ENCODE measurements around the gene XXYLT1.
A peak's percentile ranks its signal among the peaks of the same experiment; 100 is the strongest.

XXYLT1 gene

DNA sequence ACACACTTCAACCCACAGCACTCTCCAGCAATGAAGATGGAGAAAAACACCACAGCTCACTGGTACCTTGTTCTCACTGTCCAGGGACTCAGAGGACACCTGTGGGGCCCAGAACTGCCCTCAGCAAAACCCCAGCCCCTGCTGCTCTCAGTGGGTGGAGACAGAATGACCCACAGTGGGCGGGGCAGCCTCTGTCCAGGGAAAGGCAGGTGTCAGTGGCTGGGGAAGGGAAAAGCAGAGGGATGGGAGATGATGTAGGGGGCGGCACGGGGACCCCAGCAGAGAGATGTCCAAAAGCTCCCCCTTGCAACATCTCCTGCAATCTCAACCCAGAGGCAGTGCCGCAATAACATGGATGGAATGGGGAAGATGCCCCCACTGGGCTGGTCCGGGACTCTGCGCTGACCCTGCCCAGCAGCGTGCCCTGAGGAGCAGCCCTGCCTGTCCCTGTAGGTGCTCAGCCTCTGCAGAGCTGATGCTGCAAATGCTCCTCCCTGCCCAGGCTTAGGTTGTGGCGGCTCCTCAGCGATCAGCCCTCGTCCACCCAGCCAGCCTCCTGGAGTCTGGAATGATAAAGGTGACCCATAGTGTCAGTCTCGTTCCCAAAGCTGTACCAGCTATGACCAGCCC, 193.9 kb downstream of the XXYLT1 start:
- TF ChIP-seq, protein P1, sequence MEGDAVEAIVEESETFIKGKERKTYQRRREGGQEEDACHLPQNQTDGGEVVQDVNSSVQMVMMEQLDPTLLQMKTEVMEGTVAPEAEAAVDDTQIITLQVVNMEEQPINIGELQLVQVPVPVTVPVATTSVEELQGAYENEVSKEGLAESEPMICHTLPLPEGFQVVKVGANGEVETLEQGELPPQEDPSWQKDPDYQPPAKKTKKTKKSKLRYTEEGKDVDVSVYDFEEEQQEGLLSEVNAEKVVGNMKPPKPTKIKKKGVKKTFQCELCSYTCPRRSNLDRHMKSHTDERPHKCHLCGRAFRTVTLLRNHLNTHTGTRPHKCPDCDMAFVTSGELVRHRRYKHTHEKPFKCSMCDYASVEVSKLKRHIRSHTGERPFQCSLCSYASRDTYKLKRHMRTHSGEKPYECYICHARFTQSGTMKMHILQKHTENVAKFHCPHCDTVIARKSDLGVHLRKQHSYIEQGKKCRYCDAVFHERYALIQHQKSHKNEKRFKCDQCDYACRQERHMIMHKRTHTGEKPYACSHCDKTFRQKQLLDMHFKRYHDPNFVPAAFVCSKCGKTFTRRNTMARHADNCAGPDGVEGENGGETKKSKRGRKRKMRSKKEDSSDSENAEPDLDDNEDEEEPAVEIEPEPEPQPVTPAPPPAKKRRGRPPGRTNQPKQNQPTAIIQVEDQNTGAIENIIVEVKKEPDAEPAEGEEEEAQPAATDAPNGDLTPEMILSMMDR (IDR thresholded peaks at IDR 0.05; ENCODE audit: low read depth, low read length, missing control alignments) = no peak
- DNase-seq (ENCODE audit: extremely low read depth, low read depth) = no peak

DNA sequence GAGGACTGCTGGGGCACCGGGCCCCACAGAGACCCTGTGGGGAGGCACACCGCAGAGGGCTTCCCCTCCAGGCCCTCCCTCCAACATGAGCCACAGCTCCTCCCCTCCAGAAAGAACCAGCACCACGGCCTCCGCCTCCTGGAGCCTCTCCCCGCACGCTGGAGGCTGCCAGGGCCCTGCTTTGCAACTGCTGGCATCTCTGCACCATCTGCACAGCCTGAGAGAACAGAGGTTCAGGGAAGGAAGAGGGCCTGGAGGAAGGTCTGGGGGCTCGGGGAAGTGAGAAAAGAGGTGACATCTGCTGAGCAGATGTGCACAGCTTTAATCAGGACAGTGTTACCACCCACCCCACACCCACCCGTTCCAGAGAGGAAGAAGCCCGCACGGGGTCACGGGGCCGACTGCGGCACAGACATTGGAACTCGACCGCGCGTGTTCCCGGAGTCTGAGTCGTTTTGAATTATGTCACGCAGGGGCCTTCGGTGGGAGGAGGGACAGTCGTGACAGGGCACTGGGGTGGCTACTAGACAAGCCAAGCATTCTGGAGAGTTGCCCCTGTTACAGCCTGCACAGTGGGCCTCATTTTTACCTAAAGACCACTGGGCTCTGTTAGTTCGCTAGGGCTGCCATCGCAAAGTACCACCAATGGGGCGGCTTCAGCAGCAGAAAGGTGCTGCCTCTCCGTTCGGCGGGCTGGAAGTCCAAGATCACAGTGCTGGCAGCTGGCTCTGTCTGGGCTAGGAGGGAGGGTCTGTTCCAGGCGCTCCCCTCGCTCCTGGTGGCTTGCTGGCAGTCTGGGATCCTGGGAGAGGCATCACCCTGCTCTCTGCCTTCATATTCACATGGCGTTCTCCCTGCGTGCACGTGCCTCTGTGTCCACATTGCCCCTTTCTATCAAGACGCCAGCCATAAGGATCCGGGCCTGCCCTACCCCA, 194.8 kb downstream of the XXYLT1 start:
- TF ChIP-seq, protein P1 (IDR thresholded peaks at IDR 0.05; ENCODE audit: low read depth, low read length, missing control alignments) = no peak
- peak; percentile 55 for DNase-seq (ENCODE audit: extremely low read depth, low read depth)
- no peak overlapping the region for H3K4me3 ChIP-seq (replicated peaks; ENCODE audit: low read depth, low read length)

More for the DNA sequence above, 193.9 kb downstream of the XXYLT1 start:
- no peak overlapping the region for H3K4me3 ChIP-seq (replicated peaks; ENCODE audit: low read depth, low read length)

DNA sequence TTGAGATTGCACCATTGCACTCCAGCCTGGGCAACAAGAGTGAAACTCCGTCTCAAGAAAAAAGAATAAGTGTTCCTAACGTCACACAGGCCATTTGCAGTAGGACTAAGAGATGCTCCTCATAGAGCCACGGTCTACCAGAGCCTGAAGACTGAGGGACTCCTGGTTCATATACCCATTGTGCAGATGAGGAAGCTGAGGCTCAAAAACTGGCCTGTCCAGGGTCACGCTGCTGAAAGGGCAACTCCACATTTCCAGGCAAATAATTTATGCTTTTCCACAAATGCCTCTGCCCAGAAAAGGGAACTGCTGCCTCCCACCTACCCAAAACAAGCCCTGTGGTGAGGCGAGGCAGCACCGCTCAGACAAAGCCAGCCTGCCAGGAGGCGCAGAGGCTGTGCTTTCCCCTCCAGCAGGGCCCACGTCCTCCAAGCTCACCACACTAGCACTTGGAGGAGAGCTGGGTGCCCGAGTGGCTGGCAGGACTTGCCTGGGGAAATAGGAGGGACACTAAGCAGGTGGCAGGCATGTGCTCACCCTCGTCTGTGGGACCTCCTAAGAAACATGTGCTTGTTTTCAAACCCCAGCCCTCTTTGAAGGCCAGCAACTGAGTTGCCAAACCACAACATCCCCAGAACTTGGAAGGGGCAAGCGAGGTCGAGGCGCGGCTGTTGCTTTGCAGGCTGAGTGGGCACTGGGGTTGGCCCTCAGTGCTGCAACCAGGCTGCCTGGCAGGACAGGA, 195.6 kb downstream of the XXYLT1 start:
- peak; percentile 77 for DNase-seq (ENCODE audit: extremely low read depth, low read depth)
- TF ChIP-seq, protein P1 (IDR thresholded peaks at IDR 0.05; ENCODE audit: low read depth, low read length, missing control alignments) = no peak
- H3K4me3 ChIP-seq (replicated peaks; ENCODE audit: low read depth, low read length) = no peak overlapping the region

DNA sequence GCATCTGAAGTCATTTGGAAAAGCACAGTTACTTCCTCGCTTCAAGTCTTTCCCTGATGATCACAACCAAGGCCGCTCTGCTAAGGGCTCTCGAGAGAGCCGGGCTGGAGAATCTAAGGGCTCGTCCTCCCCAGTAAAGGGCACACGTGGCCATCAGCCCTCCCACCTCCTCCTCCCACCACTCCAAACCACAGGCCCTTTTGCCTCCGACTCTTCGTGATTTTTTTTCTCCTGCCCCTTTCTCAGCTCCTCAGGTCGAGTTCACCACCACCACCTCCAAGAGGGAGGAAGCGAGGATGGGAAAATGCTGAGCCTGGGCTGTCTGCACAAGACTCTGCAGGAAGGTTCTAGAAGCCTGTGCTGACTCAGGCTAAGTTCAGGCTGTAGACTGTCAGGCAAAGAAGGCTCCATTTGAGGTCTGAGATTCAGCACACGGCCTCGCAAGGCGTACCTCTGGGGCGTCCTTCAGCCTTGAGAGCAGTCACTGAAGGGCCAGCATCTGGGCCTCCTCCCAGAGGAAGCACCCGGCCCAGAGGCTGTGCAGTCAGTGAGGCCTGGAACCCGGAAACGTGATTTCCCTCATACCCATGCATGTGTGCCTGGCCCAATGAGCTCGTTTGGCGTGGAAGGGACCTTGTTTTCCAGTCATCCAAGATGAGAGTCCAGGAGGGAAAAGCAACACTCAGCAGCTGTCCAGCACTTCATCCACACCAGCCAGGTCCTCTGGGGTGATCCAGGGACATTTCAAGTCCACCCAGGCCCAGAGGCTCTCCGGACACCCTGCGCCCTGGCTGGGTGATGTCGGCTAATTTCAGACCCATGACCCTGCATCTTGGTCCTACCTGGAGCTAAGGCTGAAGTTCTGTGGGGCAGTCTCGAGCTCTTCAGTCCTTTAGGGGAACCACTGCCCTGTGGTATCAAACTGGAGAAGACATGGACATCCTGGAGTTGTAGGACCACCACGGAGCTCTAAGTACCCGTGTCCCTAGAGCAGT, 196.8 kb downstream of the XXYLT1 start:
- TF ChIP-seq, protein P1 (IDR thresholded peaks at IDR 0.05; ENCODE audit: low read depth, low read length, missing control alignments) = no peak
- no peak for DNase-seq (ENCODE audit: extremely low read depth, low read depth)
- H3K4me3 ChIP-seq (replicated peaks; ENCODE audit: low read depth, low read length) = no peak overlapping the region

DNA sequence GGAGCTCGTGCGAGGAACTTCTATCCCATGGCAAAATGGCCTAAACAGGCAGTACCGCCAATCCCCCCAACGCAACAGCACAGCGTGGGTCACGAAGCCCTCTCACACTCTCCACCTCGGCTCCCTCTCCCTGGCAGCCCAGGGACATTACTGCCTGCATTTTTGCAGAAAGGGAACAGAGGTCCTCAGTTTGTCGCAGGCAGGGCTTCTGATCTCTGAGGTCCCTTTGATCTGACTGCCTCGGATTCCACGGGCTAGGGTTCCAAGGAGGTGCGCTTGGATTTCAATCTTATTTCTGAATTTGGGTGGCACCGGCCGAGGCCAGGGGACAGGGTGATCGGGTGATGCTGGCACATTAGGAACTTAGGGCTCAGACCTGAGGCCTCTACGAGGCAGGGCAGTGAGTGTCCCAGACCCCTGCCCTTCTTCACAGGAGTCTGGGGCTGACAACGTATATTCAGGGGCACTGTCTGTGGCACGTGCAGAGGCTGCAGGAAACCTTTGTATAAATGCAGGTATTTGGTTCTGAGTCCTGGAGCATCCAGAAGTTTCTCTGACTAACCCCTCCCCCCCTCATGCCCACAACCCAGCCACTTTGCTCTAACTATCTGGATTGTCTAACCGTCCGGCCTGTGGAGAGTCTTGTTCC, 197.9 kb downstream of the XXYLT1 start:
- TF ChIP-seq, protein P1 (IDR thresholded peaks at IDR 0.05; ENCODE audit: low read depth, low read length, missing control alignments) = no peak

More for the DNA sequence above, 197.9 kb downstream of the XXYLT1 start:
- H3K4me3 ChIP-seq (replicated peaks; ENCODE audit: low read depth, low read length) = no peak overlapping the region
- DNase-seq (ENCODE audit: extremely low read depth, low read depth) = no peak

Data from HFF-Myc (cell line).